GM12892 (cell line): ENCODE data around the gene NECTIN1.

Experiments used
- POLR2A ChIP-seq: IDR thresholded peaks from 2 replicates; pipeline ENCODE4 v1.6.1; 2011; ENCODE audit warnings: low read depth, low read length, control low read depth
- POLR2AphosphoS5 ChIP-seq: IDR thresholded peaks from 2 replicates; pipeline ENCODE4 v1.6.1; 2011; ENCODE audit warnings: low read depth, low read length, control low read depth
- TAF1 ChIP-seq: IDR thresholded peaks from 2 replicates; pipeline ENCODE4 v1.6.1; 2011; ENCODE audit warnings: low read depth, mild to moderate bottlenecking, control low read depth, low read length, borderline replicate concordance

DNA sequence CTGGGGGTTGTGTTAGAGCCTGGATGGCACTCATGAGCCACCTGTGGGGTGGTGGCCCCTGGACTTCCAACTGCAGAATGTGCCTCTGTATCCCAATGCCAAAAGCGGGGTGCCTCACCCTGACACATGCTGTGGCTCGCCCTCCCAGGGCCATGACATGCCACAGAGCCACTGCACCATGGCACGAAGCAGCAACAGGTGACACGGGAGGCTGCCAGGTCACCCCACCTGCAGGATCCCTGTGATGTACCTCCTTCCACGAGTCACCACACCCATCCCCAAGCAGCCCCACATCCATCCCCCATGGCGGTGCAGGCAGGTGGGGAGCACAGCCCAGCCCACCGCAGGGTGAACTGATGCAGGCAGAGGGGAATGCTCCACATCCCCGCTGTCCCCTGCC, 14.8 kb downstream of the NECTIN1 start:
- TF ChIP-seq TAF1 (no peak), POLR2A (no peak), POLR2AphosphoS5 (no peak)
